Psoas muscle (tissue), 8 donors: Measurements from ENCODE around the gene ARL6IP5. TPM values are rescaled to one million over a fixed set of nuclear protein-coding genes. Genes with fewer than 3 reads are reported as not detected.
A peak's percentile ranks its signal among the peaks of the same experiment; 100 is the strongest.

Experiments used
- ATAC-seq, 4 donors: fragments of 200-7000 bp; cut with Tn5 transposase; one replicate each; pipeline ENCODE4 v1.9.1; 2020; ENCODE audit warnings: moderate library complexity in 3 of 4, mild to moderate bottlenecking in 2 of 4
- DNase-seq, 2 donors: peaks; one replicate each; pipeline ENCODE4 v3.0.0-alpha.2; 2020
- H3K27ac ChIP-seq: fragments of 200-600 bp; one replicate; pipeline ENCODE4 v1.8.0; 2022
- H3K27me3 ChIP-seq, 3 donors: fragments of 200-600 bp in 1 of 3; one replicate each; pipeline versions ENCODE4 v1.6.1 to v1.8.0; 2013 to 2022; ENCODE audit warnings: low read length in 2 of 3, mild to moderate bottlenecking in 2 of 3, moderate library complexity in 1 of 3; ENCODE audit not compliant: insufficient read depth in 3 of 3
- H3K36me3 ChIP-seq, 2 donors: fragments of 200-600 bp in 1 of 2; one replicate each; pipeline versions ENCODE4 v1.6.1 to v1.8.0; 2013 to 2022; ENCODE audit warnings: low read depth in 1 of 2, mild to moderate bottlenecking in 1 of 2, moderate library complexity in 1 of 2; ENCODE audit not compliant: insufficient read depth in 1 of 2
- H3K4me1 ChIP-seq: fragments of 200-600 bp; one replicate; pipeline ENCODE4 v1.8.0; 2022
- H3K4me3 ChIP-seq: fragments of 200-600 bp; one replicate; pipeline ENCODE4 v1.8.0; 2022; ENCODE audit warnings: mild to moderate bottlenecking
- H3K9me3 ChIP-seq: fragments of 200-600 bp; one replicate; pipeline ENCODE4 v1.8.0; 2022
- CTCF ChIP-seq: fragments of 200-600 bp; IDR thresholded peaks from one replicate; pipeline ENCODE4 v1.8.0; 2022; ENCODE audit warnings: antibody characterized with exemption
- WGBS, 3 donors: extraction: QIAGEN DNeasy Blood & Tissue Kit; methylation state at CpG; one replicate each; pipeline versions ENCODE4 v1.1.6 to v1.1.7; 2013; 5-methylcytosine and 5-hydroxymethylcytosine counted together
- intact Hi-C, 2 donors: fragments of 100-400 bp; cut with DNase I; formaldehyde crosslinking; loops; one replicate each; pipeline versions ENCODE4 v1.11.0 to v1.14.2; 2022
- polyA plus RNA-seq, 3 donors: library from polyadenylated mRNA; stranded (reverse); fragments of 200-250 nt; gene quantifications; one replicate each; pipeline ENCODE4 v1.2.3, GENCODE V29; 2013
- total RNA-seq, 4 donors: library from RNA; stranded (reverse); fragmentation: NEBNext Ultra II Directional in 2 of 4; extraction: Animal tissue kit (Norgen Biotek cat#: 25700) in 2 of 4; gene quantifications; one replicate each; pipeline versions ENCODE4 v1.2.1 to v1.2.4, GENCODE V29; 2021 to 2023
- donor health status: healthy with polysubstance abuse.
- donor health status: DM: no; HTN: no; CAD: no; lungs with moderate emphysema.
- donor health status: Bipolar disorder and iron deficiency.
- donor health status: healthy.
- donor health status: DM: yes; HTN: yes; CAD: no.
- donor health status: DM: no; HTN: no; CAD: no.
- donor health status: DM: no; HTN: no; CAD: no.
- donor health status: DM: yes; HTN: yes; CAD: no.

ARL6IP5 gene
- total and polyA plus RNA-seq, 7 donors, result 82.1 to 191 (median 146) TPM

GRCh38 chr3:69115731-69116130 lies 31.0 kb downstream of the ARL6IP5 start:
- Histone ChIP-seq H3K27me3 (no peaks in the 10 kb centered on the region), H3K36me3 (peaks cover 0 to 18% of the 10 kb centered on the region in 2 donors), H3K27ac (peak overlapping the region; percentile 98), H3K4me1 (peaks cover 54% of the 10 kb centered on the region), H3K4me3 (peak overlapping the region; percentile 65), H3K9me3 (no peaks in the 10 kb centered on the region)
- 25 to 36% (median 29%) methylated on average over 2 of the region's 2 CpGs for WGBS, 3 donors
- ATAC-seq (peak; percentile 63 to 77 (median 71)), DNase-seq (no peak)
- no peak for TF ChIP-seq CTCF
- intact Hi-C loops, result loop anchor here (2.0 to 5.0 kb wide), 2 partner anchors 29 to 33 kb away; partner anchors contain the start of genes ARL6IP5 (in 1 of the 2) and UBA3 (in 1 of the 2)

GRCh38 chr3:69116162-69116561 lies 31.4 kb downstream of the ARL6IP5 start:
- H3K27me3 ChIP-seq, result no peaks in the 10 kb centered on the region
- H3K36me3 ChIP-seq, result peaks cover 0 to 18% of the 10 kb centered on the region in 2 donors
- intact Hi-C loops, result loop anchor here (2.0 to 5.0 kb wide), 2 partner anchors 29 to 34 kb away; partner anchors contain the start of genes ARL6IP5 (in 1 of the 2) and UBA3 (in 1 of the 2)
- H3K27ac ChIP-seq, result peak overlapping the region; percentile 98
- DNase-seq (no peak), ATAC-seq (peak in 1 of 4 donors; percentile 28)
- H3K4me3 ChIP-seq, result peak overlapping the region; percentile 65
- no peak for TF ChIP-seq CTCF
- peaks cover 49% of the 10 kb centered on the region for H3K4me1 ChIP-seq
- no peaks in the 10 kb centered on the region for H3K9me3 ChIP-seq
- WGBS, 3 donors, result 16 to 34% (median 31%) methylated on average over 4 of the region's 4 CpGs

- Histone ChIP-seq H3K4me1 (peaks cover 42% of the 10 kb centered on the region), H3K9me3 (no peaks in the 10 kb centered on the region), H3K27ac (peak overlapping the region; percentile 98), H3K27me3 (no peaks in the 10 kb centered on the region), H3K36me3 (peaks cover 0 to 18% of the 10 kb centered on the region in 2 donors), H3K4me3 (peak overlapping the region; percentile 65)
- 29 to 31% (median 30%) methylated on average over 3 of the region's 3 CpGs for WGBS, 3 donors
- ATAC-seq (peak in 3 of 4 donors; percentile 35 to 44 (median 41)), DNase-seq (no peak)
- intact Hi-C loops, result loop anchor here (2.0 to 5.0 kb wide), 2 partner anchors 30 to 35 kb away; partner anchors contain the start of genes ARL6IP5 (in 1 of the 2) and UBA3 (in 1 of the 2)
- TF ChIP-seq CTCF, result no peak
Observed at GRCh38 chr3:69116897-69117296, 32.2 kb downstream of the ARL6IP5 start.

- H3K4me1 ChIP-seq, result peaks cover 38% of the 10 kb centered on the region
- TF ChIP-seq CTCF, result no peak
- 54 to 70% (median 69%) methylated on average over 12 of the region's 12 CpGs for WGBS, 3 donors
- H3K27me3 ChIP-seq, result no peaks in the 10 kb centered on the region
- H3K27ac ChIP-seq, result peak overlapping the region; percentile 98
- ATAC-seq (peak in 3 of 4 donors; percentile 12 to 43 (median 26)), DNase-seq (no peak)
- intact Hi-C loops, result loop anchor here in 1 of 2 donors (5.0 kb wide), 1 partner anchor 36 kb away; the partner anchor contains the start of genes ARL6IP5 and UBA3
- H3K36me3 ChIP-seq, result peaks cover 0 to 12% of the 10 kb centered on the region in 2 donors
- peak overlapping the region; percentile 65 for H3K4me3 ChIP-seq
- no peaks in the 10 kb centered on the region for H3K9me3 ChIP-seq
Observed at GRCh38 chr3:69118555-69118954, 33.8 kb downstream of the ARL6IP5 start.
